ENCODE measurements around the gene DAPK1.
"Not testable (repeated sequence)": the region's sequence is repeated elsewhere in the genome, so short reads cannot be mapped to it uniquely, and the experiment has no call there.

The DAPK1 gene

DNA sequence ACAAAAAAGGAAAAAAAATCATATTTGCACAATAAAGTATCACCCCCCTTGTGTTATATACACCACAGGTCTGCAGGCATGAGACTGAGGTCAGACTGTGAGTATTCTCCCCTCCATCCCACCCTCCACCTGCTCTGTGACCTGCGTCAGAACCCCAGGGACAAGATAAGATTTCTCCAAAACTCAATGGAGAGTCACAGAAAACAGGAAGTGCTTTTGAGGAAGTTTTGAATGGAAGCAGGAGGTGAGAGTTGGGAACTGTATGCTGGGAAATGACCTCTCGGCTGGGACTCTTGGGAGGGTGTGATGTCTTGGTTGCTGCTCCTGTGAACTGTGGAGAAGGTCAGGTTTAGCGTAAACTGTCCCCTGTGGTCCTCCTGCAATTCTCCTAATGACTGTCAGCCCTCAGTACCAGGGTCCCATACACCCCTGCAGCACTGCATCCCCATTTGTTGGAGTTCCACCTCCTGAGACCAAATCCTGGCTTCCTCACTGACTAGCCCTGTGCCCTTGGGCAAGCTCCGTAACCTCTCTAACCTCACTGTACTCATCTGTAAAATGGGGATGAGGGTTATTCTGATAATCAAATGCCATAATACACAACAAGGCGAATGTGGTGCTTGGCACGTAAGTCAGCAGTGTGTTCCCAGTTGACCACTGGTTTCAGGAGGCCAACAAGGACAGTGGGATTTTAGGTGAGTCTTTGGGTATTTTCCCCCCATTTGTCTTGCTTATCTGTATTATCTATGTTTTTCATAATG is 221.4 kb downstream of the DAPK1 start:
- DNase-seq = no peak

DNA sequence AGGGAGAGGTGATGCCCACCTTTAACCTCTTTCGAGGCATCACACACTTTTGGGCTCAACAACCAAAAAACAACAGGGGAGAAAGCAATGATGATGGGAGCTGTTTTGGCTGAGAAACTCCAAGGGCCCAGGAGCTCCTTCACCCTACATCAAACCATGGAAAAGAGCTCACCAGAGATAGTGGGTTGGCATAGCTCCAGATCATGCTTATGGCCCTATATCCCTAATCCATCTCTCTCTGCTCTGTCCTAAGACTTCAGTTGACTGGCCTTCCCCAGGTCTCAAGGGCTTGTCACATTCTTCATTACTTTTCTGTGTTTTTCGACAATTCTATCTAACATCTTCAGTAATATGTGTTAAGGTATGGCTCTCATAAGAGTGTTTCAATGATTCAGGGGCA is 222.5 kb downstream of the DAPK1 start:
- no peak for DNase-seq

DNA sequence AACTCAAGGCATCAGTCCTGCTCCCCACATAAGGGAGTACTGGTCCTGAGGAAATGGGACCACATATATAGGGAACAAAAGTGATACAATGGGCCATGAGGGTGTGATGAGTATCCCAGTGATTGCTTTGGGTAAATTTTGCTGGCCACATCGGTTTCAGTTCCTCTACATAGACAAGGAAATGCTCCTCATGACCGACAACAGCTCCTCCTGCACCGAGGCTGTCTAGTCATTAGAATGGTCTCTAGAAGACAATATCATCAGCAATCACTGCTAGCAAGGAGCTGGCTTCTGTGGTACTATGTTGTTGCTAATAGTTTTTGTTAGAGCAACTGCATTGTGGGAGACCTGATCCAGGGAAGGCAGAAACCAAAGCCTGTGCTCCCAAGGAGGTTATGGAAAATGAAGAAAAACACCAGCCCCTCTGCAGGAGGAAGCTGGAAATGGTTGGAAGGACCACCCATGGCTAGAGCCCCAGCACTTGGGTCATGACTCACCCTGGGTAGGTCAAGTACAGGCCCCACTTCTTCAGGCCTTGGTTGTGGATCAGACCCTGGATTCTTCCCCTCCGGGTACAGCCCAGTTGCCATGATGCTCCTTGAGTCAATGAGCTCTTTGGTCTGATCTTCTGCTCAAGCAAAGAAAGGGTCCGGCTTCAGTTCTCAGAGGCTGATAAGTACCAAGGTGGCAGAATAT is 224.9 kb downstream of the DAPK1 start:
- no peak for DNase-seq

DNA sequence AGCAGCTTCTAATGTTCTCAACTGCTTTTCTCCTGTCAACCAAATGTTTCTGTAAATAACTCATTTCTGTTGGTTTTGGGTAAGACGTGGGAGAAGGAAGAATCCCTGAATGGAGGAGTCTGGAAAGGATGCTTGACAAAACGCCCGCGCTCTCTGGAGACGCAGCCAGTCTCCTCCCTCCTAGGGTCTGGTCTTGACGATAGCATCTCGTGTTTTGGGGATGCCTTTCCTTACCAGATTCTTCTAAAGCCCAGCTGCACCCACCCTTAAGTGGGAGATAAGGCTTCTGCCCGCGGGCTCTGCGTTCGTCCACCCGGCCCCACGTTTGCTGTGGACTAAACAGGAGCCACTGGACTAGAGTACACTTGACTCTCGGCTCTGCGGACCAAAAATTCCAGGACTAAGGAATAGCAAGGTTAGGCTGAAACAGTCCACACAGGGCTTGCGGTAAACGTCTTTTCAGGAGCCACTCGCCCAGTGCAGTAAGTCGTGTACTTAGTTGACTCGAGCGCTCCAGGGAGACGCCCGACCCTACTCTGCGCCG is 227.8 kb downstream of the DAPK1 start:
- no peak for DNase-seq

DNA sequence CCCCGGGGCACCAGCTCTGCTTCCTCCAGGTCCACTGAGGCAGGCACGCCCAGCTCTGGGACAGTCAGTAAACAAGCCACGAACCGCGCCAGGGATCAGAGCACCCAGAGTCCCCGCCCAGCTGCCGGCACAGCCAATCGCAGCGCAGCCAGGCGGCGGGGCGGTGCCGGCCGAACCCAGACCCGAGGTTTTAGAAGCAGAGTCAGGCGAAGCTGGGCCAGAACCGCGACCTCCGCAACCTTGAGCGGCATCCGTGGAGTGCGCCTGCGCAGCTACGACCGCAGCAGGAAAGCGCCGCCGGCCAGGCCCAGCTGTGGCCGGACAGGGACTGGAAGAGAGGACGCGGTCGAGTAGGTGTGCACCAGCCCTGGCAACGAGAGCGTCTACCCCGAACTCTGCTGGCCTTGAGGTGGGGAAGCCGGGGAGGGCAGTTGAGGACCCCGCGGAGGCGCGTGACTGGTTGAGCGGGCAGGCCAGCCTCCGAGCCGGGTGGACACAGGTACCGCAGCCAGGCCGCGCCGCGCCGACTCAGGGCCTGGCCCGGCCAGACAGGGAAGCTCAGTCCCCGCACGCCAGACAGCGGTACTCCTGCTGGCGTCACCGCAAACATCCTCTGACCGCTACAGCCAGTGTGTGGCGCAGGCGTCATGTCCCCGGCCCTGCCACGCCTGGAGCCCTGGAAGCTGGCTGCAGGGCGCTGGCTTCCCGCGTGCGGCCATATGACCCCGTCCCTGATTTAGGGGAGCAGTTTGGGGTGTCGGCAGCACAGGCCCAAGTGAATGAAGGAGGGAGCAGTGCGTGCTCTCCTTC is 228.4 kb downstream of the DAPK1 start, which contains the start of gene CTSL:
Gene CTSL (plus strand): TSS at position 220 of the 810 bp plus-strand sequence. CDS start 1,485 bp downstream, outside the sequence.
- DNase-seq = peak; percentile 57

- DNase-seq = no peak
Measured at GRCh38 chr9:87729246-87729645, 231.6 kb downstream of the DAPK1 start.

DNA sequence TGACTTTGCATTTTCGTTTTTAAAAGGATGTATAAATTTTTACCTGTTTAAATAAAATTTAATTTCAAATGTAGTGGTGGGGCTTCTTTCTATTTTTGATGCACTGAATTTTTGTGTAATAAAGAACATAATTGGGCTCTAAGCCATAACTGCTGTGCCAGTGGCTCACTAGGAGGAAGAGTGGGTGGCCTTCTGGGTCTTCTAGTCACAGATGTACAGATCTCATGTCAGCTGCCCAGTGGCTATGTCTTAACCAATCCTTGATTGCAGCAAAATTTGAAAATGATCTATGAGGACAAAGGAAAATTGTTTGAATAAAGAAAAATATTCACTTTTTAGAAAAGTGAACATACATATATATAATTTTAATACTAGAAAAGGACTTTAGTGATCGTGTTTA is 233.7 kb downstream of the DAPK1 start:
- no peak for DNase-seq

DNA sequence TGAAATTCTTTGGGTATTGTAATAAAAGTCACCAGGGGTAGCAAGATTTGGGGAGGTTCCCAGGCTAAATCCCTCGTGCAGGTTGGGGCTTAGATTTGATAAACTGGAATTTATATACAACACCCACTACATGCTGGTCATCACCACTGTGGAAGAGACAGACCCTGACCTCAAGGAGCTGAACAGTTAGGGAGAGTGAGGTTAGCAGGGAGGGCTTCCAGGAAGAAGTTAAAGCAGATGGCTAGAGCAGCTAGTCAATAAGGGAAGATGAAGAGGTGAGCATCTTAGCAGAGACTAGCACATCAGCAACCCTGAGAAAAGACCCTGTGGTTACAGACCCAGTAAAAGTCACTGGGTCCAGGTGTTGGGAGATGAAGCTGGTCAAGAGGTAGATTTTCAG is 234.7 kb downstream of the DAPK1 start:
- DNase-seq = no peak

GRCh38 chr9:87732756-87733155 is 235.1 kb downstream of the DAPK1 start:
- DNase-seq = no peak

DNA sequence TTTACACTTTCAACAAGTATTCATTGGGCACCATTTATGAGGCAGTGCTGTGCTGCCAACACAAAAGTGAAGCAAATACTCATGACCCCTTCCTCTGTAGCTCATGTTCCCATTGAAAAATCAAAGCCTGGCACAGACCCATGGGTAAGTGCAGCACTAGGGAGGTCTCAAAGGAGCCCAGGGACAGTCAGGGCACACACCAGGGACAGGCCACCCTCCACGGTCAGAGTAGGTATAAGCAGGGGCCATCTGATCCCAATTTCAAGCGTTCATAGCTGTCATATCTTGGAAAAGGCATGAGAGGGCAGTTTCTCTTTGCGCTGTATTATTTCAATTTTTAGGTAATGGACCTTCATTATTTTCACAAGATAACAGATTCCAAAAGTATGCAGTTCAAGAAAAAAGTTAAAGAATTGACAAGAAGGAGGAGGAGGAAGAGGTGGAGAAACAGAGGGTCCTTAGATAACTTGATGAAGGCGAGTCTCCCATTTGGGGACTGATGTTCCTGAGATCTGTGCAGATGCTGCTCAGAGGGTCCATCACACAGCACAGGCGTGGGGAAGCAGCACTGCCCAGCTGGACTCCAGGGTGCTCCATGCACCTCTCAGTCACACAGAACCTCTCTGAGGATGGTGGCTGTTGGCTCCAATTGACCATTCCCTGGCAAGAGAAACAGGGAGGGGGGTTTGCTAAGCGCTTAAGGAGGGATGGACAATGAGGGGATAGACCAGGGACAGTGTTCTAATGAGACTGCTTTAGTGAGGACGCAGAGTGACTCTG is 235.8 kb downstream of the DAPK1 start:
- DNase-seq = no peak

DNA sequence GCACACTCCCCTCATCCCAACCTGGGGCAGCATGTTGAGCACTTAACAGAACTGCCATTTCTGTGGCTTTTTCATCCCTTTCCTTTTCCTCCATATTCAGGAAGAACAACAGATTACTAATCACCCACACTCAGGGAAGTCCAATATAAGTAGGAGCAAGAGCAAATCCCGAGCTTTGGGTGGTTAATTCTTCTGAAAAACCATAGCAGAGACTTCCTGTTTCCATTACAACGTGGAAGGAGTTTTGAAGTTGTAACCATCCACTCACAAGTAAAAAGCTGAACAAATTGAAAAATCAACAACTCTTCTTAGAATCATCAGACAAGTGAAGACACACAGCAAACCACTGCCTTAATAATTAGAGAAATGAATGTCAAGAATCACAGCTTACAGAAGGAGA is 236.4 kb downstream of the DAPK1 start:
- DNase-seq = no peak

GRCh38 chr9:87739546-87739945 is 241.9 kb downstream of the DAPK1 start:
- DNase-seq = no peak

DNA sequence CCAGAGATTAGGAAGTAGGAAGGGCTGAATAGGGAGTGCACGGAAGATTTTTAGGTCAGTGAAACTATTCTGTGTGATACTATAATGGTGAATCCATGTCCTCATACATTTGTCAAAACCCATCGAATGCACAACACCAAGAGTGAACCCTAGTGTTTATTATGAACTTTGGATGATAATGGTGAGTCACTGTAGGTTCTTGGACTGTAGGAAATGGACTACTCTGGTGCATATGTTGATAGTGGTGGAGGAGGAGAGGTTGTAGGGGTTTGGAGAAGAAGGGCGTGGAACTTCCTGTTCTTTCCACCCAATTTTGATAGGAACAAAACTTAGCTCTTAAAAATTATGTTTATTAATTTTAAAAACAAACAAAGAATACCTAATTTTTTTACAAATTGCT is 242.5 kb downstream of the DAPK1 start:
- DNase-seq = no peak

- DNase-seq = no peak
Measured at GRCh38 chr9:87741326-87741725, 243.7 kb downstream of the DAPK1 start.

- DNase-seq = no peak
Measured at GRCh38 chr9:87741891-87742290, 244.2 kb downstream of the DAPK1 start.

DNA sequence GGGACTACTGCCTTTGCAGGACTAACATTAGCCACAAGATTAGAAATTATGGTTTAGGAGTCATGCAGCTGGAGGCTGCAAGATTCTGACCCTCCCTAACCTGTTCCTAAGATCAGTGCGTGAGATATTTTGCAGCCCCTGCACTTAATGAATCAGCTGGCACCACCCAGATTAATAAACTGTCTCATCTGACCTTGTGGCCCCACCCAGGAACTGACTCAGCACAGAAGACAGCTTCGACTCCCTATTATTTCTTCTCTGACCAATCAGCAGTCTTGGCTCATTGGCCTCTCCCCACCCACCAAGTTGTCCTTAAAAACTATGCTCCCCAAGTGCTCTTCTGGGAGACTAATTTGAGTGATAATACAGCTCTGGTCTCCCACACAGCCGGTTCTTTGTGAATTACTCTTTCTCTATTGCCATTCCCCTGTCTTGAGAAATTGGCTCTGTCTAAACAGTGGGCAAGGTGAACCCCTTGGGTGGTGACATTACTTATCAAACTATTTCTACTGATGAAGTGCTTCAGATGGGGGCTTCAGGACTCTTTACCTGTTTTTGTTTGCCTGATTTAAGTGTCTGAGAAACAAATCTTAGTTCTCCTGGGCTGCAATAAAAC is 245.3 kb downstream of the DAPK1 start:
- DNase-seq = no peak

- DNase-seq = not testable (repeated sequence)
Measured at GRCh38 chr9:87744247-87744646, 246.6 kb downstream of the DAPK1 start.

DNA sequence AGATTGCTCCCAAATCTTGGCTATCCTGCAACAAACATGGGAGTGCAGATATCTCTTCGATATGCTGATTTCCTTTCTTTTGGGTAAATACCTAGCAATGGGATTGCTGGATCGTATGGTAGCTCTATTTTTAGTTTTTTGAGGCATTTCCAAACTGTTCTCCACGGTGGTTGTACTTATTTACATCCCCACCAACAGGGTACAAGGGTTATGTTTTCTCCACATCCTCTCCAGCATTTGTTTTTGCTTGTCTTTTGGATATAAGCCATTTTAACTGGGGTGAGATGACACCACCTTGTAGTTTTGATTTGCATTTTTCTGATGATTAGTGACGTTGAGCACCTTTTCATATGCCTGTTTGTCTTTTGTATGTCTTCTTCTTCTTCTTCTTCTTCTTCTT is 248.5 kb downstream of the DAPK1 start:
- DNase-seq = no peak

DNA sequence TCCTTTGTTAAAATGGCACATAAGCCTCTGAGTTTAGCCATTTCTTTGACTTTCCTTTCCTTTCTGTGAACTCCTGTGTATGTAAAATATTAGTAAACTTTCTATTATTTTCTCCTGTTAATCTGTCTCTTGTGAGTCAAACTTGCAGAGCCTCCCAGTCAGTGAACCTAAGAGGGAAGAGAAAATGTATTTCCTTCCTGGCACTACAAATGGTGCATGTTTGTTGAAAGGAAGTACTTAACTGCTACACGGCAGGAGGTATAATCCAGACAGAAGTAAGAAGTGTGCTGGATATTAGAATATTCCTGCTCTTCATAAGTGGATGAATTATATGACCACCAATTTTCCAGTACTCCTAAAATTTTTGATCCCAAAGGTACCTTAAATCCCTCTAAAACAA is 251.2 kb downstream of the DAPK1 start:
- DNase-seq = no peak

GRCh38 chr9:87749335-87750035 is 251.8 kb downstream of the DAPK1 start:
- no peak for DNase-seq

DNA sequence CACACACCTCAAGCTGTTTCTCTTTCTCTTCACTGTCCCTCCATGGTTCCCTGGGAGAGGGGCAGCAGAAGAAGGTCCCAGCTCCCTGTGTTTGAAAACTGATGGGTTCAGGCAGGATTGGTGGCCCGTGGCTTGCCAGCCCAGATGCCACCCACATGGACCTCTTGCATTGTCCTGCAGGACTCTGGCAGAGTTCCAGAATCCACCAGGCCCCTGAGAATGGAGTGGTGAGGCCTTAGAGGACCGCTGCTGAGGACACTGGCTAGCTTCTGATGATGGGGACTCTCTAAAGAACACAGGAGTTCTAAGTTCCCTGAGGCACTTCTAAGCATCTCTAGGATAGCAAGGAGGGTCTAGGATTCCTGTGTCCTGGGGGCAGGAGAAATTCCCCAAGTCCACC is 253.1 kb downstream of the DAPK1 start:
- no peak for DNase-seq

Data from 8988T (cell line).